GM18519 (cell line): ENCODE data around the gene WNT7A.
"Not testable (repeated sequence)": the region's sequence is repeated elsewhere in the genome, so short reads cannot be mapped to it uniquely, and the experiment has no call there.

Experiments used
- ATAC-seq: cut with Tn5 transposase; IDR thresholded peaks from one replicate; pipeline ENCODE4 v1.9.1; 2021; ENCODE audit warnings: mild to moderate bottlenecking, moderate library complexity; ENCODE audit not compliant: unreplicated experiment, low FRiP score

Gene WNT7A

GRCh38 chr3:13879946-13880810 is at the start of gene WNT7A:
Gene WNT7A, minus strand, starts transcription at chr3:13880071. Its CDS starts 255 bp downstream, at chr3:13879816.
- ATAC-seq, result no peak

- not testable (repeated sequence) for ATAC-seq
Observed at GRCh38 chr3:13928741-13929140, 48.9 kb upstream of the WNT7A start.

GRCh38 chr3:13927295-13927694 is 47.4 kb upstream of the WNT7A start:
- no peak for ATAC-seq

GRCh38 chr3:13916375-13916774 is 36.5 kb upstream of the WNT7A start:
- no peak for ATAC-seq

- ATAC-seq, result no peak
Observed at GRCh38 chr3:13902648-13903238, 22.9 kb upstream of the WNT7A start.

GRCh38 chr3:13901935-13902584 is 22.2 kb upstream of the WNT7A start:
- ATAC-seq, result no peak

- no peak for ATAC-seq
Observed at GRCh38 chr3:13898346-13898745, 18.5 kb upstream of the WNT7A start.

- peak; percentile 35 for ATAC-seq
Observed at GRCh38 chr3:13896473-13897154, 16.7 kb upstream of the WNT7A start.

GRCh38 chr3:13895155-13896105 is 15.6 kb upstream of the WNT7A start:
- peak; percentile 87 for ATAC-seq

GRCh38 chr3:13894807-13895154 is 14.9 kb upstream of the WNT7A start:
- no peak for ATAC-seq

GRCh38 chr3:13894096-13894806 is 14.4 kb upstream of the WNT7A start:
- no peak for ATAC-seq

- ATAC-seq, result no peak
Observed at GRCh38 chr3:13892304-13892703, 12.4 kb upstream of the WNT7A start.

- no peak for ATAC-seq
Observed at GRCh38 chr3:13891492-13892073, 11.7 kb upstream of the WNT7A start.

- ATAC-seq, result no peak
Observed at GRCh38 chr3:13891017-13891392, 11.1 kb upstream of the WNT7A start.

GRCh38 chr3:13890377-13891016 is 10.6 kb upstream of the WNT7A start:
- no peak for ATAC-seq

- ATAC-seq, result no peak
Observed at GRCh38 chr3:13888576-13888975, 8.7 kb upstream of the WNT7A start.

GRCh38 chr3:13887495-13888300 is 7.8 kb upstream of the WNT7A start:
- ATAC-seq, result no peak
